ENCODE data around the gene LRRC72. TPM values are rescaled to one million over a fixed set of nuclear protein-coding genes. Genes with fewer than 3 reads are reported as not detected.
A peak's percentile ranks its signal among the peaks of the same experiment; 100 is the strongest.
"Not testable (repeated sequence)": the region's sequence is repeated elsewhere in the genome, so short reads cannot be mapped to it uniquely, and the experiment has no call there.

LRRC72 gene
- total RNA-seq, 6 experiments from 2014 or later, result not detected

GRCh38 chr7:16594061-16594460, 67.4 kb downstream of the LRRC72 start:
- Mint-ChIP-seq H3K27me3 (ENCODE audit: insufficient read depth) (no peaks in the 10 kb centered on the region; the same call in 1 of the 2 replicates), H3K4me3 (no peak overlapping the region), H3K36me3 (ENCODE audit: low read depth) (peaks cover 6% of the 10 kb centered on the region; the same call in 1 of the 2 replicates), H3K9me3 (no peaks in the 10 kb centered on the region), H3K27ac (peak overlapping the region; percentile 45; the same call in 1 of the 2 replicates), H3K4me1 (ENCODE audit: low read depth) (peaks cover 15% of the 10 kb centered on the region)
- no peak for TF ChIP-seq CTCF (IDR thresholded peaks at IDR 0.05)
- peak; percentile 43 for DNase-seq

- TF ChIP-seq CTCF (IDR thresholded peaks at IDR 0.05), result no peak
- DNase-seq, result no peak
- H3K4me1 Mint-ChIP-seq (ENCODE audit: low read depth), result peaks cover 15% of the 10 kb centered on the region
Measured at GRCh38 chr7:16594676-16595075, 68.1 kb downstream of the LRRC72 start.

GRCh38 chr7:16595596-16595995, 69.0 kb downstream of the LRRC72 start:
- not testable (repeated sequence) for H3K9me3 Mint-ChIP-seq; H3K27me3 Mint-ChIP-seq (ENCODE audit: insufficient read depth); H3K36me3 Mint-ChIP-seq (ENCODE audit: low read depth); H3K4me3 Mint-ChIP-seq; H3K27ac Mint-ChIP-seq; DNase-seq
- H3K4me1 Mint-ChIP-seq (ENCODE audit: low read depth), result peaks cover 15% of the 10 kb centered on the region

More at GRCh38 chr7:16594676-16595075, 68.1 kb downstream of the LRRC72 start:
- Mint-ChIP-seq H3K4me3 (no peak overlapping the region), H3K9me3 (no peaks in the 10 kb centered on the region), H3K27me3 (ENCODE audit: insufficient read depth) (no peaks in the 10 kb centered on the region; the same call in 1 of the 2 replicates), H3K36me3 (ENCODE audit: low read depth) (peaks cover 6% of the 10 kb centered on the region; the same call in 1 of the 2 replicates), H3K27ac (no peak overlapping the region)

GRCh38 chr7:16598015-16598414, 71.4 kb downstream of the LRRC72 start:
- DNase-seq, result no peak
- Mint-ChIP-seq H3K36me3 (ENCODE audit: low read depth) (peaks cover 15% of the 10 kb centered on the region; the same call in 1 of the 2 replicates), H3K27me3 (ENCODE audit: insufficient read depth) (no peaks in the 10 kb centered on the region; the same call in 1 of the 2 replicates), H3K27ac (no peak overlapping the region), H3K4me1 (ENCODE audit: low read depth) (peaks cover 15% of the 10 kb centered on the region), H3K4me3 (no peak overlapping the region), H3K9me3 (no peaks in the 10 kb centered on the region)
- no peak for TF ChIP-seq CTCF (IDR thresholded peaks at IDR 0.05)

- no peak for DNase-seq
- Mint-ChIP-seq H3K27ac (no peak overlapping the region), H3K27me3 (ENCODE audit: insufficient read depth) (no peaks in the 10 kb centered on the region; the same call in 1 of the 2 replicates), H3K4me1 (ENCODE audit: low read depth) (peaks cover 3% of the 10 kb centered on the region), H3K4me3 (no peak overlapping the region), H3K36me3 (ENCODE audit: low read depth) (peaks cover 24% of the 10 kb centered on the region), H3K9me3 (no peaks in the 10 kb centered on the region)
- TF ChIP-seq CTCF (IDR thresholded peaks at IDR 0.05), result no peak
Measured at GRCh38 chr7:16599860-16600259, 73.2 kb downstream of the LRRC72 start.

- Mint-ChIP-seq H3K9me3 (no peaks in the 10 kb centered on the region), H3K27me3 (ENCODE audit: insufficient read depth) (no peaks in the 10 kb centered on the region), H3K36me3 (ENCODE audit: low read depth) (peaks cover 29% of the 10 kb centered on the region), H3K27ac (no peak overlapping the region), H3K4me1 (ENCODE audit: low read depth) (no peaks in the 10 kb centered on the region), H3K4me3 (no peak overlapping the region)
- TF ChIP-seq CTCF (IDR thresholded peaks at IDR 0.05), result no peak
- no peak for DNase-seq
Measured at GRCh38 chr7:16603633-16604032, 77.0 kb downstream of the LRRC72 start.
